Smooth muscle cell (in vitro differentiated cells): ENCODE results near the gene IL17B. TPM values are rescaled to one million over a fixed set of nuclear protein-coding genes. Genes with fewer than 3 reads are reported as not detected.

ENCODE experiments used
- DNase-seq: peaks from one replicate; lab custom pipeline; 2025; ENCODE audit not compliant: unreplicated experiment; lab: John Stamatoyannopoulos, UW
- H2AFZ ChIP-seq: fragments of 200-600 bp; sonication (generic); 2 replicates; pipeline ENCODE4 v1.6.0; 2016; ENCODE audit warnings: antibody characterized with exemption, low read depth, mild to moderate bottlenecking
- H3F3A ChIP-seq: fragments of 200-600 bp; sonication (generic); 2 replicates; pipeline ENCODE4 v1.6.0; 2017; ENCODE audit warnings: antibody characterized with exemption, low read depth
- H3K27ac ChIP-seq: fragments of 200-600 bp; sonication (generic); 2 replicates; pipeline ENCODE4 v1.5.1; 2016; ENCODE audit warnings: low read depth, mild to moderate bottlenecking
- H3K27me3 ChIP-seq: fragments of 200-600 bp; sonication (generic); 2 replicates; pipeline ENCODE4 v1.6.1; 2016; ENCODE audit warnings: low read depth, mild to moderate bottlenecking
- H3K36me3 ChIP-seq: fragments of 200-600 bp; sonication (generic); 2 replicates; pipeline ENCODE4 v1.5.1; 2016; ENCODE audit warnings: low read depth
- H3K4me1 ChIP-seq: fragments of 200-600 bp; sonication (generic); 2 replicates; pipeline ENCODE4 v1.5.1; 2016; ENCODE audit warnings: low read depth
- H3K4me2 ChIP-seq: fragments of 200-600 bp; sonication (generic); 2 replicates; pipeline ENCODE4 v1.6.0; 2016; ENCODE audit warnings: mild to moderate bottlenecking
- H3K4me3 ChIP-seq: fragments of 200-600 bp; sonication (generic); 2 replicates; pipeline ENCODE4 v1.5.1; 2016; ENCODE audit warnings: mild to moderate bottlenecking
- H3K79me2 ChIP-seq: fragments of 200-600 bp; sonication (generic); 2 replicates; pipeline ENCODE4 v1.6.0; 2016; ENCODE audit warnings: low read depth, mild to moderate bottlenecking
- H3K9ac ChIP-seq: fragments of 200-600 bp; sonication (generic); 2 replicates; pipeline ENCODE4 v1.6.0; 2016; ENCODE audit warnings: low read depth
- H3K9me3 ChIP-seq: fragments of 200-600 bp; sonication (generic); replicated peaks from 2 replicates; pipeline ENCODE4 v1.5.1; 2016; ENCODE audit warnings: low read depth
- H4K20me1 ChIP-seq: fragments of 200-600 bp; sonication (generic); 2 replicates; pipeline ENCODE4 v1.6.0; 2016; ENCODE audit warnings: low read depth
- CTCF ChIP-seq: fragments of 200-600 bp; sonication (generic); IDR thresholded peaks from 2 replicates; pipeline ENCODE4 v1.5.1; 2017; ENCODE audit warnings: borderline replicate concordance, mild to moderate bottlenecking, antibody characterized with exemption; ENCODE audit not compliant: insufficient read depth, poor library complexity, severe bottlenecking
- WGBS: methylation state at CpG from one replicate; pipeline ENCODE4 v1.1.7; 2016; ENCODE audit warnings: low lambda C conversion rate; 5-methylcytosine and 5-hydroxymethylcytosine counted together
- polyA plus RNA-seq: library from polyadenylated mRNA; unstranded; fragments of >200 nt; fragmentation: Nextera tagmentation; extraction: Ambion mirVana; gene quantifications from 2 replicates; pipeline ENCODE4 v1.2.1, GENCODE V29; 2016
- total RNA-seq: library from RNA; depleted of rRNA; stranded (reverse); fragments of >200 nt; gene quantifications from 2 replicates; pipeline ENCODE4 v1.2.3, GENCODE V29; 2014

The IL17B gene
- total and polyA plus RNA-seq, 2 experiments from 2014 or later, result 10.4 to 12.0 TPM

GRCh38 chr5:149406203-149406978 is 27.3 kb upstream of the IL17B start:
- H3K79me2 ChIP-seq, result peaks cover 48% of the 10 kb centered on the region
- H2AFZ ChIP-seq, result no peak overlapping the region
- no peaks in the 10 kb centered on the region for H3K9me3 ChIP-seq
- DNase-seq, result no peak
- peaks cover 48% of the 10 kb centered on the region for H3F3A ChIP-seq
- H3K4me2 ChIP-seq, result peak overlapping the region; percentile 88
- 30% methylated on average over 9 of the region's 9 CpGs for WGBS
- H3K4me1 ChIP-seq, result peaks cover 48% of the 10 kb centered on the region
- peak overlapping the region; percentile 95 for H3K27ac ChIP-seq
- H3K4me3 ChIP-seq, result peak overlapping the region; percentile 52
- no peak for TF ChIP-seq CTCF
- peak overlapping the region; percentile 67 for H3K9ac ChIP-seq
- no peaks in the 10 kb centered on the region for H3K27me3 ChIP-seq
- H3K36me3 ChIP-seq, result no peaks in the 10 kb centered on the region
- peaks cover 42% of the 10 kb centered on the region for H4K20me1 ChIP-seq

- H2AFZ ChIP-seq, result no peak overlapping the region
- peak overlapping the region; percentile 67 for H3K9ac ChIP-seq
- peak overlapping the region; percentile 95 for H3K27ac ChIP-seq
- peak overlapping the region; percentile 88 for H3K4me2 ChIP-seq
- peaks cover 49% of the 10 kb centered on the region for H3F3A ChIP-seq
- TF ChIP-seq CTCF, result no peak
- DNase-seq, result no peak
- H3K4me3 ChIP-seq, result no peak overlapping the region
- WGBS, result 61% methylated on average over 16 of the region's 16 CpGs
- no peaks in the 10 kb centered on the region for H3K27me3 ChIP-seq
- H3K4me1 ChIP-seq, result peaks cover 48% of the 10 kb centered on the region
- H4K20me1 ChIP-seq, result peaks cover 35% of the 10 kb centered on the region
- H3K9me3 ChIP-seq, result no peaks in the 10 kb centered on the region
- H3K79me2 ChIP-seq, result peaks cover 41% of the 10 kb centered on the region
- no peaks in the 10 kb centered on the region for H3K36me3 ChIP-seq
These were observed 26.6 kb upstream of the IL17B start for GRCh38 chr5:149405550-149406202.

- Histone ChIP-seq H3K9me3 (no peaks in the 10 kb centered on the region), H3K79me2 (peaks cover 34% of the 10 kb centered on the region), H3K4me2 (peak overlapping the region; percentile 88), H3K27me3 (no peaks in the 10 kb centered on the region), H3K4me1 (peaks cover 48% of the 10 kb centered on the region), H3K27ac (peak overlapping the region; percentile 95), H4K20me1 (peaks cover 28% of the 10 kb centered on the region), H3K4me3 (no peak overlapping the region), H2AFZ (no peak overlapping the region), H3F3A (peaks cover 52% of the 10 kb centered on the region), H3K36me3 (no peaks in the 10 kb centered on the region), H3K9ac (peak overlapping the region; percentile 75)
- WGBS, result 19% methylated on average over 17 of the region's 17 CpGs
- no peak for DNase-seq
- no peak for TF ChIP-seq CTCF
These were observed 25.9 kb upstream of the IL17B start for GRCh38 chr5:149404746-149405549.
